ENCODE measurements around the gene MTTP.
"Not testable (repeated sequence)": the region's sequence is repeated elsewhere in the genome, so short reads cannot be mapped to it uniquely, and the experiment has no call there.

MTTP gene

GRCh38 chr4:99574530-99575324, at the start of gene MTTP:
TSS of gene MTTP (plus strand) at chr4:99574824. CDS start at chr4:99574910, 86 bp downstream.
- no peak for DNase-seq (ENCODE audit: low spot score)

DNA sequence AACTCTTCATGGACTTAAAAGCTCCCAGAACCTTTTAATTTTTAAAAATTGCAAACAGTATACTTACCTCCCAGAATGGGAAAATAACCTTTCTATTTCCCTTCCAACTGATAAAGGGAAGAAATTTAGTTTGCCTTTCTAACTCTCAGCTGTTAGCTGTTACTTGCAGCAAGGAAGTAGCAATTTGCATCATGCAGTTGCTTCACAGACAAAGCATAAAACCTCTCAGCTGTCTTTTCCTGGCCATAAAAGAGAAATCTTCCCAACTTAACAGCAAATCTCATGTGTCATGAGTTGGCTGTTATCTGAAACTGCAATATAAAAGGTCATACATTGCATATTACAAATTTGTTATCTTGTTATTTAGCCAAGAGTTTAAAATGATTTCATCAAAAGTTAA, 45.4 kb upstream of the MTTP start:
- no peak for DNase-seq (ENCODE audit: low spot score)

DNA sequence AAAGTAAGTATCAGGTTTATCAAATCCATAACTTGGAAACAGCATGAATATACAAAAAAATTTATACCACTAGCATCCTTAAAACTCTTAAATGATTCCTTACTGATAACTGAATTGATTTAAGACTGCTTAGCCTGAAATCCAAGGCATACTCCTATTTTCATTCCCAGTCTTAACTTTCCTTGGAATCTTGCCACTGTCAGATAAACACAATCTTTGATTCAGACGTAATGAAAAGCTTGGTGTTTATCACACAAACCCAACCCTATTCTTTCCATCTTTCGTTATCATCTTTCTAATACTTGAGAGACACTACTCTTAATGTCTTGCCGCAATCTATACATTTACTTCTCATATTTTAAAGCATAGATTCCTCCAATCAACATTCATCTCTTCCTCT, 44.7 kb upstream of the MTTP start:
- no peak for DNase-seq (ENCODE audit: low spot score)

DNA sequence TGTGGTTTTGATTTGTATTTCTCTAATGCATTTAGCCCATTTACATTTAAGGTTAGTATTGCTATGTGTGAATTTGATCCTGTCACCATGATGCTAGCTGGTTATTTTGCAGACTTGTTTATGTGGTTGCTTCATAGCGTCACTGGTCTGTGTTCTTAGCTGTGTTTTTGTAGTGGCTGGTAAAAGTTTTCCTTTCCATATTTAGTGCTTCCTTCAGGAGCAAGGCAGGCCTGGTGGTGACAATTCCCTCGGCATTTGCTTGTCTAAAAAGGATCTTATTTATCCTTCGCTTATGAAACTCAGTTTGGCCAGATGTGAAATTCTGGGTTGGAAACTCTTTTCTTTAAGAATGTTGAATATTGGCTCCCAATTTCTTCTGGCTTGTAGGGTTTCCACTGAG, 39.9 kb upstream of the MTTP start:
- DNase-seq (ENCODE audit: low spot score): not testable (repeated sequence)

DNA sequence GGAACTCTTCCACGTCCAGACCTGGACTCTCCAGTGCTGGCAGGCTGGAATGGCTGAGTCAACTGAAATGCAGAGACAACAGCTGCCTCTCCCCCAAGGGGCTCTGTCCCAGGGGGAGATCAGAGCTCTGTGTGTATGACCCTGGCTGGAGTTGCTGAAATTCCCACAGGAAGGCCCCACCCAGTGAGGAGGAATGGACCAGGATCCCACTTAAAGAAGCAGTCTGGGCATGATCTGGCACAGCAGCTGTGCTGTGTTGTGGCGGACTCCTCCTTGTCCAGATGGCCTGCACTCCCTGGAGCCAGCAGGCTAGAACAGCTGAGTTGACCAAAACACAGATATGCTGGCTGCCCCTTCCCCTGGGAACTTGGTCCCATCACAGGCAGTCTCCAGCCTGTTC, 38.4 kb upstream of the MTTP start:
- DNase-seq (ENCODE audit: low spot score): no peak

GRCh38 chr4:99536848-99537247, 37.8 kb upstream of the MTTP start:
- no peak for DNase-seq (ENCODE audit: low spot score)

DNA sequence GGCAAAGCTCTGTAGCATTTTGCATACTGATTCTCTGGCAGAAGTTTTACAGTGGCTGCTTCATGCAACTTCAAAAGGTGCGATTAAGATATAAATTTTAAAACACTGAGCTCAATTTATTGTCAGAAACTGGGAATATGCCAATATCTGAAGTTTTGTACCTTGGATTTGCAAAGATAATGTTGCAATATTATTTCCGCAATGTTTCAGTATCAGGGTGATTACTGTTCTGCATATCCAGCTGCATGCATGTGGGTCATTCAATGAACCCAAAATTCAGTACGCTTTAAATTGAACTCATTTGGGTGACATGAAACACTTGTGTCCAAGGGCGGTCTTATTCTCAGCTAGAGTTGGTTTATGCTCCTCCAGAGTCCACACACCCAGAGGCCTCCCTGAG, 37.0 kb upstream of the MTTP start:
- no peak for DNase-seq (ENCODE audit: low spot score)

GRCh38 chr4:99540277-99540939, 34.2 kb upstream of the MTTP start:
- DNase-seq (ENCODE audit: low spot score): no peak

- no peak for DNase-seq (ENCODE audit: low spot score)
Measured at GRCh38 chr4:99552872-99553271, 21.8 kb upstream of the MTTP start.

GRCh38 chr4:99563310-99564186, 11.1 kb upstream of the MTTP start, which contains the start of gene TRMT10A:
TSS of gene TRMT10A (minus strand) at chr4:99564039. CDS start at chr4:99559338, 4,701 bp downstream.
- DNase-seq (ENCODE audit: low spot score): peak; percentile 98

- DNase-seq (ENCODE audit: low spot score): no peak
Measured at GRCh38 chr4:99564921-99565320, 9.7 kb upstream of the MTTP start.

- DNase-seq (ENCODE audit: low spot score): no peak
Measured at GRCh38 chr4:99571883-99572282, 2.7 kb upstream of the MTTP start.

- DNase-seq (ENCODE audit: low spot score): no peak
Measured at GRCh38 chr4:99572527-99573240, 1.9 kb upstream of the MTTP start.

DNA sequence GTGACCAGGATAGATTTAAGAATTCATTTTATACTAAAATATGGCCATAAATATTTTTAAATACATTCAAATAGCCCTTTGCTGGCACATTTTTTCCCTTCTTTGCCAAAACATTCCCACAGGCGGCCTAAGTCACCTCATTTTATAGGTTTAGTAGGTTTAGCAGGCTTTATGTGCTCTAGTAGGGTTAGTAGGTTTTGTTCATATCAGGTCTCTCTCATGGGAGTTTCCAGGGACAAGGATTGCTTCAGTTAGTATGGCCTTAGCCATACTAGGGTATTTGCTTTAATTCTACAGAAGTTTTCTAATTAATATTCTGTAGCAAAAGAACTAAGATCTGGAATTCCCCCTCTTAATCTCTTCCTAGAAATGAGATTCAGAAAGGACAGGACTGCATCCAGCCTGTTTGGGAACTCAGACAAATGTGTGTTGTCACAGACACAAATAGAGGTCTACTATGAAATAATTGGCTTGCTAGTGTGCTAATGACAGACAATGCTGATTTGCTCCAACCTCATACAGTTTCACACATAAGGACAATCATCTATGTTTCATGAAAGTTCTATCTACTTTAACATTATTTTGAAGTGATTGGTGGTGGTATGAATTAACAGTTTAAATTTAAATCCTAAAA, 772 bp upstream of the MTTP start:
- no peak for DNase-seq (ENCODE audit: low spot score)

- no peak for DNase-seq (ENCODE audit: low spot score)
Measured at GRCh38 chr4:99578714-99579113, 4.1 kb downstream of the MTTP start.

DNA sequence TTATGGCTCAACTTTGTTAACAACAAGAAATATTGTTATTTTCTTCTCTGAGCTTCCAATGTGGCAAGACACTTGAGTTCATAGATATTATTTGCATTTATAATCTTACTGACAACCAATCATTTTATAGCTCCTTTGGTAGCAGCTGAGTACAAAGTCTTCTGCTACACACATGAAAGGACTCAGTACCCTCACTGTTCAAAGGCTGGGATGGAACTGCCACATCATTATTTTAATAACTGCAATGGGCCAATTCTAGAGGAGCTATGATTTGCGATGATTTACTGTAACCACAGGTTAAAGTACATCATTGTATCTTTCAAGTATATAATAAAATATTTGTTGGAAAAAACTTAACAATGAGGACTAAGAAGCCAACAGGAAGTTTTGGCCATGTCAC, 10.9 kb downstream of the MTTP start:
- no peak for DNase-seq (ENCODE audit: low spot score)

DNA sequence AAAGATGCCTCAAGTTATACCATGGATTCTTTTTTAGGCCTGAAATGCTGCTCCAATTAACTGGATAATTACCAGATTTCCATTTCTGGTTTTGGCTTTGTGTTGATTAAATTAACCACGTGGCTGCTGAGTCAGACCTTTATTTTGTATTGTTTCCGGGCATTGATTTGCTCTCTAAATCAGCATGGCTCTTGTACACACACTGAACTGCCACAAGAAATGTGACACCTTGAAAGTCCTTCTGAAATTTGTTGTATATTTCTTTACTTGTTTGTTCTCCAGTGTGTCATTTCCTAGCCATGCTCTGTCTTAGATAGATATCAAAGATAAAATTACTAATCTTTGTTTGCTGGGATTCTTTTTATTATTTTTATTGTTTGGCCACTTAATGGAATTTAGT, 11.7 kb downstream of the MTTP start:
- DNase-seq (ENCODE audit: low spot score): no peak

DNA sequence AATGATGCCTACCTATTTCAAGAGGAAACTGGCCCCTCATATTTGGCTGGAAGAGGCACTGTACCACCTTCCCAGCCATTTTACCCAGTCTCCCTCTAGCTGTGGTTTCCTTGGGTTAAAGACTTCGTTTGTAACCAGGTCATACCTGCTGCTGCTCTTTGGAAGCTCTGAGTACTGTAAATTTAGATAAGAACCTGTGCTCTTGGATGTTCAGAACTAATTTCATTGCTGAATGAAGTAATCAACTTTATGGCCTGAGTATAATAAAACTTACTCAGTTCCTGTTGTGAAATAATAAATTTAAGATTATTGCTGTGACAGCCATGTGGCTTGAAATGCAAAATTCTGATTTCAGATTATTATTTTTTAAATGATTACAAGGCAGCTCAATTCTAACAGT, 12.2 kb downstream of the MTTP start:
- no peak for DNase-seq (ENCODE audit: low spot score)

- DNase-seq (ENCODE audit: low spot score): no peak
Measured at GRCh38 chr4:99587309-99587708, 12.7 kb downstream of the MTTP start.

DNA sequence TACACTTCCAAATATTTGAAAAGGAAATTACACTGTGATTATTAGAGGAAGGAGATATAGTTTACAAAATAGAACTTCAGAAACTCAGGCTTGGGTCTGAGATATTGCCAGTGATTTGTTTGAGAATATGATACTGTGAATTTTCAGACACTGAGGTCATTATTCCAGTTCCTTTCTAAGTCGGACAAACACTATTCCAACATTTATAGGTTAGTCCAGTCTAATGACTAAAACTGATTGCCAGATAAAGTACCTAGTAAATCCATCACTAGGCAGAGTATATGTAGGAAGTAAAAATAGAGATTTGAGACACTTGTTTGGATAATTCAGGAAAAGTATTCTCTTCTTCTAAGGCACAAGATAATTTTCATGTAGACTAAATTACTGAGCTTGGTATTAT, 13.2 kb downstream of the MTTP start:
- DNase-seq (ENCODE audit: low spot score): no peak

DNA sequence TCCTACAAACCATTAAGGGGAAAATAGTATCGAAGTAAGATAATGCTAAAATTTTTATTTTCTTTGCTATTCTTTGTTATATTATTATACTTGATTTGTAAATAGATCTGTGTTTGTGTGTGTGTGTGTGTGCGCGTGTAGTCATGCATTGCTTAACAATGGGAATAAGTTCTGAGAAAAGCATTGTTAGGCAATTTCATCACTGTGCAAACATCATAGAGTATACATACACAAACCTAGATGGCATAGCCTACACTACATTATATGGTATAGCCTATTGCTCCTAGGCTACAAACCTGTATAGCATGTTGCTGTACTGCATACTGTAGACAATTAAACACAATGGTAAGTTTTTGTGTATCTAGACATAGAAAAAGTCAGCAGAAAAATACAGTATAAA, 17.1 kb downstream of the MTTP start:
- no peak for DNase-seq (ENCODE audit: low spot score)

Measured in cerebellar cortex (tissue), 1 donor.